HG03039 (cell line): ENCODE measurements around the gene ADGRF5.

Experiments used
- ATAC-seq: cut with Tn5 transposase; IDR thresholded peaks from one replicate; pipeline ENCODE4 v1.9.1; 2021; ENCODE audit warnings: mild to moderate bottlenecking, moderate library complexity; ENCODE audit not compliant: unreplicated experiment

The ADGRF5 gene

GRCh38 chr6:46932526-46933319, 11.0 kb upstream of the ADGRF5 start:
- ATAC-seq, result no peak

- no peak for ATAC-seq
Observed at GRCh38 chr6:46931416-46931815, 9.7 kb upstream of the ADGRF5 start.

GRCh38 chr6:46930331-46930730, 8.6 kb upstream of the ADGRF5 start:
- ATAC-seq, result no peak

- ATAC-seq, result no peak
Observed at GRCh38 chr6:46927066-46927465, 5.3 kb upstream of the ADGRF5 start.

- ATAC-seq, result no peak
Observed at GRCh38 chr6:46926481-46926880, 4.7 kb upstream of the ADGRF5 start.

- no peak for ATAC-seq
Observed at GRCh38 chr6:46925563-46926253, 4.0 kb upstream of the ADGRF5 start.

- ATAC-seq, result no peak
Observed at GRCh38 chr6:46923476-46923875, 1.7 kb upstream of the ADGRF5 start.

GRCh38 chr6:46921059-46921458, 679 bp downstream of the ADGRF5 start:
- no peak for ATAC-seq

- no peak for ATAC-seq
Observed at GRCh38 chr6:46918806-46919205, 2.9 kb downstream of the ADGRF5 start.

GRCh38 chr6:46917002-46917545, 4.7 kb downstream of the ADGRF5 start:
- no peak for ATAC-seq

- ATAC-seq, result no peak
Observed at GRCh38 chr6:46915866-46916265, 5.9 kb downstream of the ADGRF5 start.

GRCh38 chr6:46915380-46915779, 6.4 kb downstream of the ADGRF5 start:
- no peak for ATAC-seq

GRCh38 chr6:46914279-46914810, 7.4 kb downstream of the ADGRF5 start:
- no peak for ATAC-seq

- ATAC-seq, result no peak
Observed at GRCh38 chr6:46909371-46909770, 12.4 kb downstream of the ADGRF5 start.

GRCh38 chr6:46906776-46907175, 15.0 kb downstream of the ADGRF5 start:
- ATAC-seq, result no peak

GRCh38 chr6:46904117-46904516, 17.6 kb downstream of the ADGRF5 start:
- ATAC-seq, result no peak

GRCh38 chr6:46903175-46903574, 18.6 kb downstream of the ADGRF5 start:
- no peak for ATAC-seq

GRCh38 chr6:46901882-46902314, 19.8 kb downstream of the ADGRF5 start:
- ATAC-seq, result no peak

GRCh38 chr6:46900266-46900665, 21.5 kb downstream of the ADGRF5 start:
- no peak for ATAC-seq

- no peak for ATAC-seq
Observed at GRCh38 chr6:46899659-46900058, 22.1 kb downstream of the ADGRF5 start.

GRCh38 chr6:46898006-46898405, 23.7 kb downstream of the ADGRF5 start:
- no peak for ATAC-seq

GRCh38 chr6:46896871-46897270, 24.9 kb downstream of the ADGRF5 start:
- ATAC-seq, result no peak
